Activated CD8-positive, alpha-beta memory T cell treated with anti-CD3 and anti-CD28 coated beads, Interleukin-2, amount 10 ng/mL, durations not matched to agents 7 days and 5 days (primary cell): ENCODE measurements around the gene CLCN7. TPM values are rescaled to one million over a fixed set of nuclear protein-coding genes. Genes with fewer than 3 reads are reported as not detected.

ENCODE experiments used
- ATAC-seq: fragments of 150-1000 bp; cut with Tn5 transposase; one replicate; pipeline ENCODE4 v1.10.0; 2021; ENCODE audit warnings: moderate library complexity
- CTCF ChIA-PET: fragments of 350-600 bp; sonication (Branson Sonifier 250); formaldehyde crosslinking; loops from one replicate; lab custom pipeline; 2021; ENCODE audit warnings: antibody characterized with exemption; lab: Charles Lee
- DNase-seq: peaks from one replicate; pipeline ENCODE4 v3.0.0-alpha.2; 2020
- H3K27ac Mint-ChIP-seq: one replicate; pipeline ENCODE4 v1.8.0; 2021; ENCODE audit warnings: mild to moderate bottlenecking, mixed read lengths
- H3K27me3 Mint-ChIP-seq: one replicate; pipeline ENCODE4 v1.8.0; 2021; ENCODE audit warnings: mixed read lengths
- H3K36me3 Mint-ChIP-seq: one replicate; pipeline ENCODE4 v1.8.0; 2021; ENCODE audit warnings: mild to moderate bottlenecking, mixed read lengths
- H3K4me1 Mint-ChIP-seq: one replicate; pipeline ENCODE4 v1.8.0; 2021; ENCODE audit warnings: mixed read lengths
- H3K4me3 Mint-ChIP-seq: one replicate; pipeline ENCODE4 v1.8.0; 2021; ENCODE audit warnings: mild to moderate bottlenecking, moderate library complexity, mixed read lengths
- H3K9me3 Mint-ChIP-seq: one replicate; pipeline ENCODE4 v1.8.0; 2022; ENCODE audit warnings: low read depth, mixed read lengths
- total RNA-seq, 2 experiments: library from RNA; stranded (reverse); gene quantifications; one replicate each; pipeline ENCODE4 v1.2.3, GENCODE V29; 2021

Gene CLCN7
- total RNA-seq, 2 experiments from 2014 or later, result 53.0 to 60.5 TPM

GRCh38 chr16:1413684-1414531 is 60.9 kb downstream of the CLCN7 start:
- H3K36me3 Mint-ChIP-seq, result peaks cover 4% of the 10 kb centered on the region
- H3K4me1 Mint-ChIP-seq, result peaks cover 30% of the 10 kb centered on the region
- peak overlapping the region; percentile 80 for H3K4me3 Mint-ChIP-seq
- peak; percentile 59 for ATAC-seq
- no peaks in the 10 kb centered on the region for H3K27me3 Mint-ChIP-seq
- no peaks in the 10 kb centered on the region for H3K9me3 Mint-ChIP-seq
- peak; percentile 83 for DNase-seq
- CTCF ChIA-PET, result interaction anchor here (0.7 to 2.3 kb wide), 5 partner anchors 15 to 111 kb away, joined by 3 to 23 read pairs (median 5); no protein-coding TSS in a partner anchor
- peak overlapping the region; percentile 87 for H3K27ac Mint-ChIP-seq

GRCh38 chr16:1412847-1413246 is 62.0 kb downstream of the CLCN7 start:
- CTCF ChIA-PET, result interaction anchor here (0.7 to 2.3 kb wide), 4 partner anchors 16 to 110 kb away, joined by 3 to 23 read pairs (median 4); no protein-coding TSS in a partner anchor
- peaks cover 27% of the 10 kb centered on the region for H3K4me1 Mint-ChIP-seq
- DNase-seq, result no peak
- H3K36me3 Mint-ChIP-seq, result peaks cover 1% of the 10 kb centered on the region
- H3K9me3 Mint-ChIP-seq, result no peaks in the 10 kb centered on the region
- ATAC-seq, result no peak
- H3K27ac Mint-ChIP-seq, result no peak overlapping the region
- no peak overlapping the region for H3K4me3 Mint-ChIP-seq
- no peaks in the 10 kb centered on the region for H3K27me3 Mint-ChIP-seq

GRCh38 chr16:1408171-1408837 is 66.5 kb downstream of the CLCN7 start:
- no peaks in the 10 kb centered on the region for H3K9me3 Mint-ChIP-seq
- no peaks in the 10 kb centered on the region for H3K27me3 Mint-ChIP-seq
- peak overlapping the region; percentile 75 for H3K4me3 Mint-ChIP-seq
- CTCF ChIA-PET, result interaction anchor here (1.1 to 2.2 kb wide), 3 partner anchors 45 to 315 kb away, joined by 3 to 14 read pairs (median 7); partner anchors contain the start of gene MAPK8IP3
- H3K27ac Mint-ChIP-seq, result no peak overlapping the region
- ATAC-seq (peak; percentile 97), DNase-seq (peak; percentile 95)
- peaks cover 1% of the 10 kb centered on the region for H3K36me3 Mint-ChIP-seq
- peaks cover 14% of the 10 kb centered on the region for H3K4me1 Mint-ChIP-seq

GRCh38 chr16:1407753-1408152 is 67.1 kb downstream of the CLCN7 start:
- CTCF ChIA-PET, result interaction anchor here (0.8 to 2.2 kb wide), 4 partner anchors 29 to 316 kb away, joined by 3 to 14 read pairs (median 5); partner anchors contain the start of gene MAPK8IP3
- Mint-ChIP-seq H3K9me3 (no peaks in the 10 kb centered on the region), H3K27ac (no peak overlapping the region), H3K36me3 (peaks cover 2% of the 10 kb centered on the region), H3K4me1 (peaks cover 11% of the 10 kb centered on the region), H3K27me3 (no peaks in the 10 kb centered on the region), H3K4me3 (peak overlapping the region; percentile 75)
- DNase-seq (no peak), ATAC-seq (no peak)

GRCh38 chr16:1403733-1404132 is 71.1 kb downstream of the CLCN7 start:
- H3K27me3 Mint-ChIP-seq, result no peaks in the 10 kb centered on the region
- ATAC-seq, result no peak
- no peak overlapping the region for H3K4me3 Mint-ChIP-seq
- CTCF ChIA-PET, result no interaction called here
- no peaks in the 10 kb centered on the region for H3K9me3 Mint-ChIP-seq
- peaks cover 5% of the 10 kb centered on the region for H3K36me3 Mint-ChIP-seq
- H3K27ac Mint-ChIP-seq, result no peak overlapping the region
- no peak for DNase-seq
- H3K4me1 Mint-ChIP-seq, result peaks cover 6% of the 10 kb centered on the region

GRCh38 chr16:1403036-1403435 is 71.8 kb downstream of the CLCN7 start:
- ATAC-seq, result no peak

GRCh38 chr16:1401758-1402154 is 73.1 kb downstream of the CLCN7 start:
- Mint-ChIP-seq H3K27ac (no peak overlapping the region), H3K36me3 (peaks cover 5% of the 10 kb centered on the region), H3K4me1 (no peaks in the 10 kb centered on the region), H3K9me3 (no peaks in the 10 kb centered on the region), H3K27me3 (no peaks in the 10 kb centered on the region), H3K4me3 (no peak overlapping the region)
- CTCF ChIA-PET, result no interaction called here
- no peak for ATAC-seq
- DNase-seq, result no peak

More at GRCh38 chr16:1403036-1403435, 71.8 kb downstream of the CLCN7 start:
- CTCF ChIA-PET, result no interaction called here
- Mint-ChIP-seq H3K27me3 (no peaks in the 10 kb centered on the region), H3K4me3 (no peak overlapping the region), H3K27ac (no peak overlapping the region), H3K4me1 (peaks cover 3% of the 10 kb centered on the region), H3K36me3 (peaks cover 5% of the 10 kb centered on the region), H3K9me3 (no peaks in the 10 kb centered on the region)
- DNase-seq, result no peak

- CTCF ChIA-PET, result no interaction called here
- H3K9me3 Mint-ChIP-seq, result no peaks in the 10 kb centered on the region
- H3K36me3 Mint-ChIP-seq, result peaks cover 5% of the 10 kb centered on the region
- no peaks in the 10 kb centered on the region for H3K4me1 Mint-ChIP-seq
- no peak overlapping the region for H3K4me3 Mint-ChIP-seq
- H3K27me3 Mint-ChIP-seq, result no peaks in the 10 kb centered on the region
- no peak overlapping the region for H3K27ac Mint-ChIP-seq
- DNase-seq (no peak), ATAC-seq (no peak)
These were observed 73.6 kb downstream of the CLCN7 start for GRCh38 chr16:1401061-1401757.

GRCh38 chr16:1398826-1399581 is 75.8 kb downstream of the CLCN7 start:
- CTCF ChIA-PET, result no interaction called here

GRCh38 chr16:1398351-1398750 is 76.5 kb downstream of the CLCN7 start:
- ATAC-seq, result no peak
- CTCF ChIA-PET, result no interaction called here
- Mint-ChIP-seq H3K36me3 (peaks cover 5% of the 10 kb centered on the region), H3K27ac (no peak overlapping the region), H3K4me1 (no peaks in the 10 kb centered on the region), H3K9me3 (no peaks in the 10 kb centered on the region), H3K27me3 (no peaks in the 10 kb centered on the region), H3K4me3 (no peak overlapping the region)
- no peak for DNase-seq

More at GRCh38 chr16:1398826-1399581, 75.8 kb downstream of the CLCN7 start:
- Mint-ChIP-seq H3K27ac (no peak overlapping the region), H3K4me1 (no peaks in the 10 kb centered on the region), H3K27me3 (no peaks in the 10 kb centered on the region), H3K4me3 (no peak overlapping the region), H3K9me3 (no peaks in the 10 kb centered on the region), H3K36me3 (peaks cover 5% of the 10 kb centered on the region)
- ATAC-seq, result no peak
- DNase-seq, result no peak

- H3K36me3 Mint-ChIP-seq, result peaks cover 4% of the 10 kb centered on the region
- DNase-seq (no peak), ATAC-seq (no peak)
- no peak overlapping the region for H3K27ac Mint-ChIP-seq
- H3K27me3 Mint-ChIP-seq, result no peaks in the 10 kb centered on the region
- CTCF ChIA-PET, result no interaction called here
- no peaks in the 10 kb centered on the region for H3K9me3 Mint-ChIP-seq
- no peaks in the 10 kb centered on the region for H3K4me1 Mint-ChIP-seq
- no peak overlapping the region for H3K4me3 Mint-ChIP-seq
These were observed 77.0 kb downstream of the CLCN7 start for GRCh38 chr16:1397779-1398178.

- CTCF ChIA-PET, result no interaction called here
- Mint-ChIP-seq H3K36me3 (no peaks in the 10 kb centered on the region), H3K27ac (no peak overlapping the region), H3K4me3 (no peak overlapping the region), H3K4me1 (no peaks in the 10 kb centered on the region), H3K9me3 (no peaks in the 10 kb centered on the region), H3K27me3 (no peaks in the 10 kb centered on the region)
- ATAC-seq (no peak), DNase-seq (no peak)
These were observed 79.3 kb downstream of the CLCN7 start for GRCh38 chr16:1395444-1396031.
